Dermis blood vessel endothelial cell (primary cell): ENCODE results near the gene CYCS. TPM values are rescaled to one million over a fixed set of nuclear protein-coding genes. Genes with fewer than 3 reads are reported as not detected.
A peak's percentile ranks its signal among the peaks of the same experiment; 100 is the strongest.
"Not testable (repeated sequence)": the region's sequence is repeated elsewhere in the genome, so short reads cannot be mapped to it uniquely, and the experiment has no call there.

ENCODE experiments used
- DNase-seq: peaks from one replicate; pipeline ENCODE4 v3.0.0; 2010
- total RNA-seq: library from RNA; depleted of rRNA; stranded (reverse); fragments of >200 nt; gene quantifications from 2 replicates; pipeline ENCODE4 v1.2.3, GENCODE V29; 2014

CYCS gene
- total RNA-seq, 1 donor from 2014 or later: 25.5 TPM

DNA sequence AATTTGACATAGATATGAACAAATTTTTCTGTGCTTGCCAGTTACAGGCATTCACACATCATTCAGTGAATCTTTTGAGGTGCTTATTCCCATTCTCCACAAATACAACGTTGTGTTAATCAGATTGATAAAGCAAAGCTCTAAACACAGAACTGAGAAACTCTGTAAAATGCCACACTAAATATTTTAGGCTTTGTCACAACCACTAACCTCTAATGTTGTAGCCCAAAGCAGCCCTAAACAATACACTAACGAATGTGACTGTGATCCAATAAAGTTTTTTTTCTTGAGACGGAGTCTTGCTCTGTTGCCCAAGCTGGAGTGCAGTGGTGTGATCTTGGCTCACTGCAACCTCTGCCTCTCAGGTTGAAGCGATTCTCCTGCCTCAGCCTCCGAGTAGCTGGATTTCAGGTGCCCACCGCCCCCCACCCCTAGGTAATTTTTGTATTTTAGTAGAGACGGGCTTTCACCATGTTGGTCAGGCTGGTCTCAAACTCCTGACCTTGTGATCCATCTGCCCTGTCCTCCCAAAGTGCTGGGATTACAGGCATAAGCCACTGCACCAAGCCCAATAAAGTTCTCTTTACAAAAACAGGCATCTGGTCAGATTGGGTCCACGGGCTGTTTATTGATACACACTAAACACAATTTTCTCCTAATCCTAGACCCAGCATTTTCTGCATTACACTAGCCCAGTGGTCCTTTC is 6.9 kb downstream of the CYCS start:
- DNase-seq: no peak

- DNase-seq: no peak
Measured at GRCh38 chr7:25117226-25118047, 7.6 kb downstream of the CYCS start.

- no peak for DNase-seq
Measured at GRCh38 chr7:25116621-25117020, 8.4 kb downstream of the CYCS start.

GRCh38 chr7:25110514-25110913 is 14.5 kb downstream of the CYCS start:
- DNase-seq: not testable (repeated sequence)

- DNase-seq: peak; percentile 32
Measured at GRCh38 chr7:25109276-25109675, 15.8 kb downstream of the CYCS start.

DNA sequence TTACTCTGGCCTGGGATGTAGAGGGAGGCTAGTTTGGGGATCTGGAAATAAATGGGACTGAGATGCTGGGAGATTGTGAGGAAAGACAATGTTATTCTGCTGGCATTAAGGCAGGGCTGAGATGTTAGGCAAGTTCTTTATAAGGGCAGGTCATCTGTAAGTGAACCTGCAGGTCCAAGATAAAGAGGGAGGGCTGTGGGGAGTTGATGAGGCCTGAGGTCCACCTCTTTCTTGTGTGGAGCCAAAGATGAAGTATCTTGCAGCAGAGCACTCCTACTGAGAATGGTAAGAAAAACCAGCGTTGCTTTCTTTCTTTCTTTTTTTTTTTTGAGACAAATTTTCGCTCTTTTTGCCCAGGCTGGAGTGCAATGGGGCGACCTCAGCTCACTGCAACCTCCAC is 19.1 kb downstream of the CYCS start:
- DNase-seq: no peak

DNA sequence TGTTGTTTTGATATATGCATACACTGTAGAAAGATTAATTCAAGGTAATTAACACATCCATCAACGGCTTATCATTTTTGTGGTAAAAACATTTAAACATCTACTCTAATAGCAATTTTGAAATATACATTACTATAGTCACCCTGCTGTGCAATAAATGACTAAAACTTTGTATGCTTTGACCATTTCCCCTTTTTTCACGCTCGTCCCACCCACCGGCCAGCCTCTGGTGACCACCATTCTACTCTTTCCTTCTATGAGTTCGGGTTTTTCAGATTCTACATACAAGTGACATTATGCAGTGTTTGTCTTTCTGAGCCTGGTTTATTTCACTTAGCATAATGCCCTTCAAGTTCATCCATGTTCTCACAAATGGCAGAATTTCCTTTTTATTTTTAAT is 21.3 kb downstream of the CYCS start:
- no peak for DNase-seq

DNA sequence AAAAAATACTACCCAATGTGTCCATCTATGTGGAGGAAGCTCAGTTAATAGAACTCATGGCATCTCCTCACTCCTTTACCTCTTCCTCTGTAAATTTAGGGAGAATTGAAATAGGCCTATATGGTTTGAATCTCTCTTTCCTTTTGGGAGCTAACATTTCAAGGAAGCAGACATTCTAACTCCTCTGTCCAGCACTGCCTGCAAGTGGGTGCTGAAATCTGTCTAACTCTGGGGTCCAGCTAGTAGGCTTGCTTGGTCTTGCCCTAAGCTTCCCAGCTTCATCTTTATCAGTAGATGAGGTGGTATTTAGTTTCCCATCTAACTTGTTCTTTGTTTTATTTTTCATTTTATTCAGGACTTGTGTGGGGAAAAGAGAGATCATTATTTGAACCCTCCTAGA is 23.2 kb downstream of the CYCS start:
- DNase-seq: no peak

- DNase-seq: peak; percentile 84
Measured at GRCh38 chr7:25098096-25099046, 26.7 kb downstream of the CYCS start.

DNA sequence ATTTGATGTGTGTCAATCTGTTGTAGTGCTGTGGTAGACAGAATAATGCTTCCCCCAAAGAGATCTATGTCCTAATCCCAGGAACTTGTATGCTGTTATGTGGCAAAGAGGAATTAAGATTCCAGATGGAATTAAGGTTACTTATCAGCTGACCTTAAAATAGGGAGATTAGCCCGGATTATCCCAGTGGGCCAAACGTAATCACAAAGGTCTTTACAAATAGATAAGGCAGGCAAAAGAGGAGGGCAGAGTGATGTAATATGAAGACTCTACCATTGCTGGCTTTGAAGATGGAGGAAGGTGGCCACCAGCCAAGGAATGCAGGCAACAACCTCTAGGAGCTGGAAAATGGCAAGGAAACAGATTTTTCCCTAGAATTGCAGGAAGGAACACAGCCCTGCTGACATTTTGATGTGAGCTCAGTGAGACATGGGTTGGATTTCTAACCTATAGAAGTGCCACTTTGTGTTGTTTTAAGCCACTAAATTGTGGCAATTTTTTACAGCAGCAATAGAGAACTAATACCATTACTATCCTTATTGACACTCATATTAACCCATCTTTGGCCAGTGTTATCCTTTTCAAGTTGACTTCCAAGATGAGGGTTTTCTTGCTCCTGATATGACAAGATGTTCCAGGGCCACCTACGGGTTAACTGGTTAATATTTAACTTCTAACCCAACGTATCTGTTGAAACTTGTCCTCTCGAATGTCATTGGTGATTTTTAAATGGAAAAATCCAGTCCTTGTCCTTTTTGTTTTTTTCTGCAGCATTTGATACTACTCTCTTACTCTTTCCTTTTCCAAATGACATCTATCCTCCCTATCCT is 29.3 kb downstream of the CYCS start:
- peak; percentile 67 for DNase-seq

- DNase-seq: peak; percentile 86
Measured at GRCh38 chr7:25093268-25093826, 31.7 kb downstream of the CYCS start.

GRCh38 chr7:25091779-25092178 is 33.3 kb downstream of the CYCS start:
- no peak for DNase-seq

- DNase-seq: no peak
Measured at GRCh38 chr7:25091176-25091575, 33.9 kb downstream of the CYCS start.

GRCh38 chr7:25090374-25090773 is 34.7 kb downstream of the CYCS start:
- no peak for DNase-seq

- no peak for DNase-seq
Measured at GRCh38 chr7:25087855-25088254, 37.2 kb downstream of the CYCS start.

DNA sequence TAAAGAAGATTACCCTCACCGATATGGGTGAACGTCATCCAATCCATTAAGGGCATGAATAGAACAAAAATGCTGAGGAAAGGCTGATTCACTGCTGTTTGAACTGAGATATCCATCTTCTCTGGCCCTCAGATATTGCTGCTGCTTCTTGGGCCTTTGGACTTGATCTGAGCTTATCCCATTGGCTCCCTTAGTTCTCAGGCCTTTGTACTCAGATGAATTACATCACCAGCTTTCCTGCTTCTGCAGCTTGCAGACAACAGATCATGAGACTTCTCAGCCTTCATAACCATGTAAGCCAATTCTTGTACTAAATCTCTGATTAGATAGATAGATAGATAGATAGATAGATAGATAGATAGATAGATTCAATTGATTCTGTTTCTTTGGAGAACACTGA is 40.2 kb downstream of the CYCS start:
- no peak for DNase-seq

DNA sequence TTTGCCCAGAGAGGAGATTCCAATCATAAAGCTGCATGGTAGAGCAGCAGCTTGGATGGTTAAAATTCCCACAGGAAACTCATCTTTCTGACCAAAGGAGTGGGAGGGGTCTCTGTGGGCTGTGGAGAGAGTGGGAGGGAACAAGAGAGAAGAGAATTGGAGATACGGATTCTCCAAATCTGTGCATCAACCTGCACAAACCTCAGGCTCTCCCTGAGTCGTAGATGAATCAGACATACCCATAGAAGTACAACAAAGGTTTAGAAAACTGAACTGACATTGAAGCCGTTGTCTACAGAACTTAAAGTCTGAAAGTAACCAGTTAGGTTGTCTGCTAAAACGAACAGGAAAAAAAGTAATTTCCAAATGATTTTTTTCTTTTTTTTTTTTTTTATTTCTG is 41.9 kb downstream of the CYCS start:
- no peak for DNase-seq

DNA sequence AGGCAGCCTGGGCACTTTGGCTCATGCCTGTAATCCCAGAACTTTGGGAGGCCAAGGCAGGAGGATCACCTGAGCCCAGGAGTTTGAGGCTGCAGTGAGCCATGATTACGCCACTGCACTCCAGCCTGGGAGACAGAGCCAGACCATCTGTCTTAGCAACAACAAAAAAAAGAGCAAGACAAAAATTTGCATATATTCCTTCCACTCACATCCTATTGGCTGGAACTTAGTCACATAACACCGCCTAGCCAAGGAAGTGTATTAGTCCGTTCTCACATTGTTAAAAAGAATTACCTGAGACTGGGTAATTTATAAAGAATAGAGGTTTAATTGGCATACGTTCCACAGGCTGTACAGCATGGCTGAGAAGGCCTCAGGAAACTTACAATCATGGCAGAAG is 43.0 kb downstream of the CYCS start:
- DNase-seq: not testable (repeated sequence)

GRCh38 chr7:25077096-25077495 is 48.0 kb downstream of the CYCS start:
- no peak for DNase-seq

GRCh38 chr7:25075459-25075858 is 49.6 kb downstream of the CYCS start:
- DNase-seq: no peak

DNA sequence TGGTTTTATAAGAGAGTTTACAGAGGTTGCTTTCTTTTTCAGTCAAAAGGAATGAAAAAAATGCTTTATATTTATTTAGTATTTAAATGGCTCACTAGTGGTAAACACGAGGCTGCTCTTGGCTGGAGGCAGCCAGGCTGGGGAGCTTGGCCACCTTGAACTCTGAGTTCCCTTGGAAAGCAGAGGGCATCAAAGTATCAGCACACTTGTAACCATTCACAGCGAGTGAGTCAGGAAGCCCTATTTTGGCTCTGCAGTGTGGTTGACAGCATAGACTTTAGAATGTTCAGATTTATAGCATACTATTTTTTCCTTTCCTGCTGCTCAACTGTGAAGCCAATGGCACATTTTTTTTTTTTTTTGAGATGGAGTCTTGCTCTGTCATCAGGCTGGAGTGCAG is 51.6 kb downstream of the CYCS start:
- no peak for DNase-seq
